Activated naive CD8-positive, alpha-beta T cell treated with anti-CD3 and anti-CD28 coated beads, Interleukin-2, amount 50 U/mL, for 24 hours (primary cell): ENCODE measurements around the gene UNC5C.

Experiments
- ATAC-seq: fragments of 150-1000 bp; cut with Tn5 transposase; one replicate; pipeline ENCODE4 v1.10.0; 2021
- DNase-seq: peaks from one replicate; pipeline ENCODE4 v3.0.0; 2021
- H3K27ac Mint-ChIP-seq: one replicate; pipeline ENCODE4 v1.8.0; 2021; ENCODE audit warnings: mild to moderate bottlenecking, mixed read lengths
- H3K27me3 Mint-ChIP-seq: one replicate; pipeline ENCODE4 v1.8.0; 2021; ENCODE audit warnings: mixed read lengths
- H3K36me3 Mint-ChIP-seq: one replicate; pipeline ENCODE4 v1.8.0; 2021; ENCODE audit warnings: low read depth, mixed read lengths
- H3K4me1 Mint-ChIP-seq: one replicate; pipeline ENCODE4 v1.8.0; 2021; ENCODE audit warnings: mixed read lengths
- H3K4me3 Mint-ChIP-seq: one replicate; pipeline ENCODE4 v1.8.0; 2021; ENCODE audit warnings: mild to moderate bottlenecking, moderate library complexity, mixed read lengths
- H3K9me3 Mint-ChIP-seq: one replicate; pipeline ENCODE4 v1.8.0; 2021; ENCODE audit warnings: mixed read lengths

The UNC5C gene

GRCh38 chr4:95478679-95479078 lies 70.1 kb downstream of the UNC5C start:
- Mint-ChIP-seq H3K4me1 (no peaks in the 10 kb centered on the region), H3K27me3 (no peaks in the 10 kb centered on the region), H3K4me3 (no peak overlapping the region), H3K9me3 (no peaks in the 10 kb centered on the region), H3K36me3 (no peaks in the 10 kb centered on the region), H3K27ac (no peak overlapping the region)
- ATAC-seq: no peak
- DNase-seq: no peak

GRCh38 chr4:95476121-95476520 lies 72.7 kb downstream of the UNC5C start:
- H3K27me3 Mint-ChIP-seq: no peaks in the 10 kb centered on the region
- no peaks in the 10 kb centered on the region for H3K9me3 Mint-ChIP-seq
- H3K36me3 Mint-ChIP-seq: no peaks in the 10 kb centered on the region
- no peak overlapping the region for H3K27ac Mint-ChIP-seq
- H3K4me3 Mint-ChIP-seq: no peak overlapping the region
- ATAC-seq (no peak), DNase-seq (no peak)
- H3K4me1 Mint-ChIP-seq: no peaks in the 10 kb centered on the region

- Mint-ChIP-seq H3K27ac (no peak overlapping the region), H3K4me3 (no peak overlapping the region), H3K27me3 (no peaks in the 10 kb centered on the region), H3K36me3 (no peaks in the 10 kb centered on the region), H3K4me1 (no peaks in the 10 kb centered on the region), H3K9me3 (no peaks in the 10 kb centered on the region)
- ATAC-seq (no peak), DNase-seq (no peak)
Measured at GRCh38 chr4:95472534-95472933, 76.2 kb downstream of the UNC5C start.

- H3K27me3 Mint-ChIP-seq: no peaks in the 10 kb centered on the region
- no peak for DNase-seq
- H3K27ac Mint-ChIP-seq: no peak overlapping the region
- H3K4me3 Mint-ChIP-seq: no peak overlapping the region
- no peaks in the 10 kb centered on the region for H3K36me3 Mint-ChIP-seq
- H3K4me1 Mint-ChIP-seq: no peaks in the 10 kb centered on the region
- no peaks in the 10 kb centered on the region for H3K9me3 Mint-ChIP-seq
- ATAC-seq: no peak
Measured at GRCh38 chr4:95470622-95471021, 78.2 kb downstream of the UNC5C start.

GRCh38 chr4:95469617-95470016 lies 79.2 kb downstream of the UNC5C start:
- no peak for ATAC-seq
- no peak for DNase-seq
- Mint-ChIP-seq H3K4me3 (no peak overlapping the region), H3K27ac (no peak overlapping the region), H3K9me3 (no peaks in the 10 kb centered on the region), H3K36me3 (no peaks in the 10 kb centered on the region), H3K4me1 (no peaks in the 10 kb centered on the region), H3K27me3 (no peaks in the 10 kb centered on the region)

GRCh38 chr4:95466791-95467190 lies 82.0 kb downstream of the UNC5C start:
- Mint-ChIP-seq H3K4me1 (no peaks in the 10 kb centered on the region), H3K9me3 (no peaks in the 10 kb centered on the region), H3K36me3 (no peaks in the 10 kb centered on the region), H3K4me3 (no peak overlapping the region), H3K27me3 (no peaks in the 10 kb centered on the region), H3K27ac (no peak overlapping the region)
- DNase-seq: no peak
- no peak for ATAC-seq

- DNase-seq (no peak), ATAC-seq (no peak)
- Mint-ChIP-seq H3K27me3 (peaks cover 2% of the 10 kb centered on the region), H3K9me3 (peaks cover 9% of the 10 kb centered on the region), H3K4me3 (no peak overlapping the region), H3K36me3 (no peaks in the 10 kb centered on the region), H3K4me1 (no peaks in the 10 kb centered on the region), H3K27ac (no peak overlapping the region)
Measured at GRCh38 chr4:95465010-95465409, 83.8 kb downstream of the UNC5C start.

- Mint-ChIP-seq H3K4me3 (no peak overlapping the region), H3K36me3 (no peaks in the 10 kb centered on the region), H3K9me3 (peaks cover 9% of the 10 kb centered on the region), H3K27me3 (peaks cover 2% of the 10 kb centered on the region), H3K4me1 (no peaks in the 10 kb centered on the region), H3K27ac (no peak overlapping the region)
- DNase-seq (no peak), ATAC-seq (no peak)
Measured at GRCh38 chr4:95462921-95463320, 85.9 kb downstream of the UNC5C start.

GRCh38 chr4:95457353-95457752 lies 91.4 kb downstream of the UNC5C start:
- H3K27me3 Mint-ChIP-seq: peaks cover 2% of the 10 kb centered on the region
- H3K4me1 Mint-ChIP-seq: no peaks in the 10 kb centered on the region
- no peak overlapping the region for H3K27ac Mint-ChIP-seq
- H3K9me3 Mint-ChIP-seq: peaks cover 12% of the 10 kb centered on the region
- DNase-seq (no peak), ATAC-seq (no peak)
- H3K36me3 Mint-ChIP-seq: no peaks in the 10 kb centered on the region
- H3K4me3 Mint-ChIP-seq: no peak overlapping the region

GRCh38 chr4:95450294-95450693 lies 98.5 kb downstream of the UNC5C start:
- DNase-seq (no peak), ATAC-seq (no peak)
- Mint-ChIP-seq H3K4me3 (no peak overlapping the region), H3K27ac (no peak overlapping the region), H3K36me3 (no peaks in the 10 kb centered on the region), H3K27me3 (no peaks in the 10 kb centered on the region), H3K9me3 (peaks cover 4% of the 10 kb centered on the region), H3K4me1 (no peaks in the 10 kb centered on the region)

- H3K27ac Mint-ChIP-seq: no peak overlapping the region
- ATAC-seq (no peak), DNase-seq (no peak)
- H3K36me3 Mint-ChIP-seq: no peaks in the 10 kb centered on the region
- no peak overlapping the region for H3K4me3 Mint-ChIP-seq
- no peaks in the 10 kb centered on the region for H3K9me3 Mint-ChIP-seq
- H3K4me1 Mint-ChIP-seq: no peaks in the 10 kb centered on the region
- H3K27me3 Mint-ChIP-seq: no peaks in the 10 kb centered on the region
Measured at GRCh38 chr4:95446173-95446572, 102.6 kb downstream of the UNC5C start.

GRCh38 chr4:95445251-95445650 lies 103.5 kb downstream of the UNC5C start:
- Mint-ChIP-seq H3K9me3 (no peaks in the 10 kb centered on the region), H3K27ac (no peak overlapping the region), H3K27me3 (no peaks in the 10 kb centered on the region), H3K4me3 (no peak overlapping the region), H3K4me1 (no peaks in the 10 kb centered on the region), H3K36me3 (no peaks in the 10 kb centered on the region)
- DNase-seq (no peak), ATAC-seq (no peak)

- Mint-ChIP-seq H3K36me3 (no peaks in the 10 kb centered on the region), H3K9me3 (no peaks in the 10 kb centered on the region), H3K4me1 (no peaks in the 10 kb centered on the region), H3K4me3 (no peak overlapping the region), H3K27ac (no peak overlapping the region), H3K27me3 (no peaks in the 10 kb centered on the region)
- DNase-seq (no peak), ATAC-seq (no peak)
Measured at GRCh38 chr4:95444812-95445211, 104.0 kb downstream of the UNC5C start.

GRCh38 chr4:95439896-95440295 lies 108.9 kb downstream of the UNC5C start:
- Mint-ChIP-seq H3K27ac (no peak overlapping the region), H3K36me3 (no peaks in the 10 kb centered on the region), H3K27me3 (no peaks in the 10 kb centered on the region), H3K9me3 (no peaks in the 10 kb centered on the region), H3K4me1 (no peaks in the 10 kb centered on the region), H3K4me3 (no peak overlapping the region)
- no peak for ATAC-seq
- no peak for DNase-seq

GRCh38 chr4:95439071-95439470 lies 109.7 kb downstream of the UNC5C start:
- Mint-ChIP-seq H3K4me1 (no peaks in the 10 kb centered on the region), H3K4me3 (no peak overlapping the region), H3K27ac (no peak overlapping the region), H3K9me3 (no peaks in the 10 kb centered on the region), H3K27me3 (no peaks in the 10 kb centered on the region), H3K36me3 (no peaks in the 10 kb centered on the region)
- DNase-seq (no peak), ATAC-seq (no peak)

- no peaks in the 10 kb centered on the region for H3K9me3 Mint-ChIP-seq
- ATAC-seq: no peak
Measured at GRCh38 chr4:95432466-95432865, 116.3 kb downstream of the UNC5C start.

More at GRCh38 chr4:95432466-95432865, 116.3 kb downstream of the UNC5C start:
- Mint-ChIP-seq H3K27me3 (no peaks in the 10 kb centered on the region), H3K27ac (no peak overlapping the region), H3K4me3 (no peak overlapping the region), H3K4me1 (no peaks in the 10 kb centered on the region), H3K36me3 (no peaks in the 10 kb centered on the region)
- DNase-seq: no peak
